Stimulated activated CD4-positive, alpha-beta T cell treated with anti-CD3 and anti-CD28 coated beads, Interleukin-12 subunit alpha, Interleukin-12 subunit beta, amount 100 ng/mL, for 48 hours (primary cell): Measurements from ENCODE around the gene STK38.

Experiments
- DNase-seq, 3 donors: peaks; one replicate each; pipeline ENCODE4 v3.0.0-alpha.2; 2020; ENCODE audit warnings: low read depth in 2 of 3, low spot score in 1 of 3

The STK38 gene

GRCh38 chr6:36566418-36566905 lies 19.2 kb upstream of the STK38 start:
- DNase-seq = no peak

- no peak for DNase-seq
Observed at GRCh38 chr6:36563928-36564284, 16.6 kb upstream of the STK38 start.

GRCh38 chr6:36563237-36563927 lies 16.1 kb upstream of the STK38 start:
- no peak for DNase-seq

- no peak for DNase-seq
Observed at GRCh38 chr6:36560822-36561221, 13.5 kb upstream of the STK38 start.

GRCh38 chr6:36559011-36559793 lies 11.9 kb upstream of the STK38 start:
- no peak for DNase-seq

- no peak for DNase-seq
Observed at GRCh38 chr6:36556281-36556680, 9.0 kb upstream of the STK38 start.

GRCh38 chr6:36555750-36556252 lies 8.5 kb upstream of the STK38 start:
- DNase-seq = no peak

- no peak for DNase-seq
Observed at GRCh38 chr6:36550473-36551000, 3.3 kb upstream of the STK38 start.

- DNase-seq = peak in 1 of 3 donors; percentile 10
Observed at GRCh38 chr6:36548401-36548743, 1.1 kb upstream of the STK38 start.

GRCh38 chr6:36547646-36548400 lies 544 bp upstream of the STK38 start:
- DNase-seq = peak in 1 of 3 donors; percentile 8

- DNase-seq = peak in 1 of 3 donors; percentile 13
Observed at GRCh38 chr6:36546308-36546919, 865 bp downstream of the STK38 start.

GRCh38 chr6:36545767-36546307 lies 1.4 kb downstream of the STK38 start:
- DNase-seq = no peak

GRCh38 chr6:36544228-36544627 lies 3.1 kb downstream of the STK38 start:
- peak in 1 of 3 donors; percentile 16 for DNase-seq

GRCh38 chr6:36542041-36542440 lies 5.2 kb downstream of the STK38 start:
- DNase-seq = no peak

GRCh38 chr6:36539814-36540568 lies 7.3 kb downstream of the STK38 start:
- DNase-seq = peak in 1 of 3 donors; percentile 10

- no peak for DNase-seq
Observed at GRCh38 chr6:36536873-36537547, 10.3 kb downstream of the STK38 start.

- DNase-seq = no peak
Observed at GRCh38 chr6:36533321-36533720, 14.0 kb downstream of the STK38 start.

- DNase-seq = no peak
Observed at GRCh38 chr6:36526066-36526465, 21.2 kb downstream of the STK38 start.

- no peak for DNase-seq
Observed at GRCh38 chr6:36525346-36525745, 21.9 kb downstream of the STK38 start.
